NCI-H748 treated with DMSO at 0.1 percent for 48 hours (cell line): ENCODE data around the gene CFHR1.
"Not testable (repeated sequence)": the region's sequence is repeated elsewhere in the genome, so short reads cannot be mapped to it uniquely, and the experiment has no call there.

ENCODE experiments used
- DNase-seq: peaks from one replicate; lab custom pipeline; 2025; lab: John Stamatoyannopoulos, UW

Gene CFHR1

DNA sequence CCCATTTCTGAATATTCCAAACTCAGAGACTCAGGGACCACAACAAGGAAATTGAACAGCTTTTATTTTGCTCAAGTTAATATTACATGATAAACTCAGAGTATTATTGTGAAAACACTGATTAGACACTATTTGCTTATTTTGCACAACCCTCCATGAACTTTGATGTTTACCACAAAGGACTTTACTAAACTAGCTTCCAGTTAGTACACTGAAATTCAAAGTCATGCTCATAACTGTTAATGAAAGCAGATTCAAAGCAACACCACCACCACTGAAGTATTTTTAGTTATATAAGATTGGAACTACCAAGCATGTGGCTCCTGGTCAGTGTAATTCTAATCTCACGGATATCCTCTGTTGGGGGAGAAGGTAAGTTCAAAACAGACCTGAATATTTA, at the start of gene CFHR1:
TSS of gene CFHR1 (plus strand) at position 201 of the 400 bp plus-strand sequence. CDS start at position 315, 114 bp downstream.
- DNase-seq, result not testable (repeated sequence)

DNA sequence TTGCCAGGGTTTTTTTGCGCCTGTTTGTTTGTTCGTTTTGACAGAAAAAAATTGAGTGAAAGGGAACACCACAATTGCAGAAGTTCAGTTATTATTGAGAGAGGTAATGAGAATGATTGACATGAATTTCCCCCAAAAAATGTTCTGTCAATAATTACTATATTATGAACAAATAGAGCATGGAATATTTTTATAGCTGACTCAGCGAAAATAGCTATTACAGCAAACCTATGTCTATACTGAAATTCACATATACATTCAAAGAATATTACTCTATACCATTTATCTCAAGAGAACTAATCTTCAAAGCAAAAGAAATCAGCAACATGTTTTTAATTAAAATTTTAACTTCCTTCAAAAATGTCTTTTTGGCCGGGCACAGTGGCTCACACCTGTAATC, 49.7 kb upstream of the CFHR1 start:
- DNase-seq, result not testable (repeated sequence)

DNA sequence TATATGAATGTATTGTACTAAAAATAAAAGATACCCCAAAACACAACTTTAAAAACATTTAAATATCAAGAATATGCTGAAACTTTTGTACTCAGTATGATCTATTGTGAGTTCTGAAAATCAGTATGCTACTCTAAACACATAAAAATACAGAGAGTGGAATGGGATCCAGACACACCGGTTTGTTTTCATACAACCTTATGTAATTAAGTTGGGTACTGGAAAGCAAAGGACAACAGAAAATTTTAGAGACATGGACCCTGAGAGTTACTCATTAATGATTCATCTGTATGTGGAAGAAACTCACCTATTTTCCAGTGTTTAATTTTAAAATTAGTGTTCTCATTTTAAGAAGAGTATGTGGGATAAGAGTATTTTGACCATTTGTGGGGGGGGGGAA, 45.8 kb upstream of the CFHR1 start:
- DNase-seq, result no peak

DNA sequence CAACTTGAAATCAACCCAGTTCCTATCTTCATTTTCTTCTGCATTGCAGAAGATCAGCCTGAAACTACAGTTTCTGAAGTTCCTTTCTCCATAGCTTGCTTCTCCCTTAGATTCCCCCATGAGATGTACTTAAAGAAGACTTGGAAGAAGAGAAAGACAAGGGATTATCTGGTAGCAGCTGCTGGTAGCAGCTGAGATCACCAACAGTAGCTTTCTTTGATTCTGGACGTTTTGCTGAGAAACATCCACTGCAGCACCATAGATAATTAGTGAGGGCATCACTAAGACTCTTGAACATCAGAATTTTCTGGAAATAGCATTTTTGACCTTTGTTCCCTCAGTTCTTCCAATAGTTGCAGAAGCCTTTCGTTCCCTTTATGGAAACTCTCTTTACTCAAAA, 45.4 kb upstream of the CFHR1 start:
- no peak for DNase-seq

DNA sequence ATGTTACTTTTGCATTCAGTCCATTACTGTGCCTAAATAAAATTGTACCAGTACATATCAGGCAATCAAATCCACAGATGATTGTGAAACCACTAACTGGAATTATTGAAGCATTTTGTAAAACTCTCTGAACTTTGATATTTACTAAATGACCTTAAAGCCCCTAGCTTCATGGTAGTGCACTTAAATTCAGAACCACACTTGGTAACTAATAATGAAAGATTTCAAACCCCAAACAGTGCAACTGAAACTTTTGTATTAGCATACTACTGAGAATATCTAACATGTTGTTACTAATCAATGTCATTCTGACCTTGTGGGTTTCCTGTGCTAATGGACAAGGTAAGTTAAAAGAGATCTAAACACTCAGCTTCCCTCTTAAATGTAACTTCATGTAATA, 44.9 kb upstream of the CFHR1 start, which contains the start of gene CFHR3:
TSS of gene CFHR3 (plus strand) at position 238 of the 400 bp plus-strand sequence. CDS start at position 285, 47 bp downstream.
- no peak for DNase-seq

DNA sequence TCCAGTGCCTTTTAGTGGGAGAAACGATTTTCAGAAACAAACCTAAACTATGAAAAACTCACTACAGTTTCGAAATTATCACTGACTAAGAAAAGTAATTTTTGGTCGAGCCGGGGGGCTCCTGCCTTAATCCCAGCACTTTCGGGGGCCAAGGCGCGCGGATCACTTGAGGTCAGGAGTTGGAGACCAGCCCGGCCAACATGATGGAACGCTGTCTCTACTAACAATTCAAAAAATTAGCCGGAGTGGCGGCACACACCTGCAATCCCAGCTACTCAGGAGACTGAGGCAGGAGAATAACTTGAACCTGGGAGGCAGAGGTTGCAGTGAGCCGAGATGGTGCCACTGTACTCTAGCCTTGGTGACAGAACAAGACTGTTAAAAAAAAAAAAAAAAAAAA, 41.9 kb upstream of the CFHR1 start:
- no peak for DNase-seq

DNA sequence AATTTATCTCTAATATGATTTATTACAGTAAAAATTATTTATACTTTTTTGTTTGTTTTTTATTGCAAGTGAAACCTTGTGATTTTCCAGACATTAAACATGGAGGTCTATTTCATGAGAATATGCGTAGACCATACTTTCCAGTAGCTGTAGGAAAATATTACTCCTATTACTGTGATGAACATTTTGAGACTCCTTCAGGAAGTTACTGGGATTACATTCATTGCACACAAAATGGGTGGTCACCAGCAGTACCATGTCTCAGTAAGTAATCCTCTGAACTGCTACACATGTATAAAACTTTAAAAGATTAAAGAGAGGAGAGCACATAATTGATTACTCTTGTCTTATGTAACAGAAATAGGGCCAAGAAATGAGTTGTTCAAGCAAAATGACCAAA, 40.4 kb upstream of the CFHR1 start:
- DNase-seq, result no peak

DNA sequence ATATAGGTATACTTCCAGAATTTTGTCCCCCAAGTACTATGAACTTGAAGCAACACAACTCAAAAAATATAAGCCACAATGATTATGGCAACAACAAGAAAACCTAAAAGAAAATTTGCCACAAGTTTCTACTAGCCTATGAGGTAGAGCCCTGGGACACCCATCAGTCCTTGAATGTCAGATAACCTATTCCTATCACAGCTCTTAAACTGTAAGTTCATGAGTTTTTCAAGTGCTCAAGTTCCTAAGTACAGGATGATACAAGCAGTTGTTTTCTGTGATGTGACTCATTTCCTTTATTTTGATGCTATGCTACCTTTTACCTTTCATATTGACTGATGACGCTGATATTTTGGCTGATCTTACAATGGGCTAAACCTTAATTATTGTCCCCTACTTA, 28.3 kb upstream of the CFHR1 start:
- not testable (repeated sequence) for DNase-seq

DNA sequence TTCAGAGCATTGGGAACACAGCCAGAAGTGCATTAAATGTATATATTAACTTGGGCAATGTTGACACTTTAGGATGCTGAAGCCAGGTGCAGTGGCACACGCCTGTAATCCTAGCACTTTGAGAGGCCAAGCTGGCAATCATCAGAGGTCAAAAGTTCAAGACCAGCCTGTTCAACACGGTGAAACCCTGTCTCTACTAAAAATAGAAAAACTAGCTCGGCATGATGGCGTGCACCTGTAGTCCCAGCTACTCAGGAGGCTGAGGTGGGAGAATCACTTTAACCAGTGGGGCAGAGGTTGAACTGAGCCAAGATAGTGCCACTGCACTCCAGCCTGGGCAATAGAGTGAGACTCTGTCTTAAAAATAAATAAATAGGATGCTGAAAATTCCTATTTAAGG, 25.4 kb upstream of the CFHR1 start:
- peak; percentile 87 for DNase-seq

DNA sequence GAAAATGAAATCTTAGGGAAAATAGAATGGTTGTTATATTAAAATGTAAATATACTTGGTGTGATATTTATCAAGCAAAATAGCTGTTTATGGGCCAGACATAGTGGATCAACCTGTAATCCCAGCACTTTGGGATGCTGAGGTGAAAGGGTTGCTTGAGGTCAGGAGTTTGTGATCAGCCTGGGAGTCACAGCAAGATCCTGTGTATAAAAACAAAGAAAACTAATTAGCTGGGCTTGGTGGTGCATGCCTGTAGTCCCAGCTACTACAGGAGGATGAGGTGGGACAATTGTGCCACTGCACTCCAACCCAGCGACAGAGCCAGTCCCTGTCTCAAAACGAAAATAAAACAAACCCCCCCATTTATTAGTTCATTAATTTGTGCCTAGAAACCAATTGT, 21.6 kb upstream of the CFHR1 start:
- no peak for DNase-seq

DNA sequence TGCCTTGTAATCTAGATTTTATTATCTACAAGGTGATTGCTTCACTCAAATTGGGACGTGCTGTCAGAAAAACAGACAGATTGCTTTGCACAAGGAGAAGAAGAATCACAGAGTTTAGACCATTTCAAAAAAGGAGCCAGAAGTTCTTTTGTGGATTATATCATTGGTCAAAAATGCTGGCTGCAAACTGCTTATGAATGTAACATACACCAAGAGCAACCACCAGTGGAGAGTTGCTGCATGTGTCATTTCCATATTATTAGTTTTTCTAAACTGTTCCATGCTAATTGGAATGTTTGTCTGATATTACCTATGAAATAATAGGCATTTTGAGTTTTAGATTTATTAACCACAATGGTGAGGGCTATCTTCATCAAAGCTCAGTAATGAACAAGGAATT, 17.6 kb upstream of the CFHR1 start:
- DNase-seq, result not testable (repeated sequence)

DNA sequence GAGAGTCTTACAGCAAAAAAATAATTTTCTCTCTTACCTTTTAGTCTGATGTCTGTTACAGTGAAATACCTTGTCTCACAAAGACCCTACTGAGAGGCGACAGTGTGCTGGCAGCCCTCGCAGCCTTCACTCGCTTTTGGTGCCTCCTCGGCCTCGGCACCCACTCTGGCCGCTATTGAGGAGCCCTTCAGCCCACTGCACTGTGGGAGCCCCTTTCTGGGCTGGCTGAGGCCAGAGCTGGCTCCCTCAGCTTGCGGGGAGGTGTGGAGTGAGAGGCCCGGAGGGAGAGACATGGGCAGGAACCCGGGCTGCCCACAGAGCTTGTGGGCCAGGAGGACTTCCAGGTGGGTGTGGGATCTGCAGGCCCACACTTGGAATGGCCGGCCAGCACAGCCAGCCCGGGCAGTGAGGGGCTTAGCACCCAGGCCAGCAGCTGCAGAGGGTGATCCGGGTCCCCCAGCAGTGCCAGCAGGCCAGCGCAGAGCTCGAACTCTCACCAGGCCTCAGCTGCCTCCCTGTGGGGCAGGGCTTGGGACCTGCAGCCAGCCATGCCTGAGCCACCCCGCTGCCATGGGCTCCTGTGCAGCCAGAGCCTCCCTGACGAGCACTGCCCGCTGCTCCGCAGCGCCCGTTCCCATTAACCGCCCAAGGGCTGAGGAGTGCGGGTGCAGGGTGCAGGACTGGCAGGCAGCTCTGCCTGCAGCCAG, 10.8 kb upstream of the CFHR1 start:
- DNase-seq, result no peak

DNA sequence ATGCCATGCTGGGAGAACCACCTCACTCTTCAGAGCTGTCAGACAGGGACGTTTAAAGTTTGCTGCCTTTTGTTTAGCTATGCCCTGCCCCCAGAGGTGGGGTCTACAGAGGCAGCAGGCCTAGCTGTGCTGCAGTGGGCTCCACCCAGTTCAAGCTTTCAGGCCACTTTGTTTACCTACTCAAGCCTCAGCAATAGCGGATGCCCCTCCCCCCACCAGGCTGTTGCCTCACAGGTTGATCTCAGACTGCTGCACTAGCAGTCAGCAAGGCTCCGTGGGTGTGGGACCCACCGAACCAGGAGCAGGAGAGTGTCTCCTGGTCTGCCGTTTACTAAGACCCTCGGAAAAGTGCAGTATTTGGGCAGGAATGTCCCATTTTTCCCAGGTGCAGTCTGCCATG, 2.1 kb upstream of the CFHR1 start:
- DNase-seq, result peak; percentile 12

DNA sequence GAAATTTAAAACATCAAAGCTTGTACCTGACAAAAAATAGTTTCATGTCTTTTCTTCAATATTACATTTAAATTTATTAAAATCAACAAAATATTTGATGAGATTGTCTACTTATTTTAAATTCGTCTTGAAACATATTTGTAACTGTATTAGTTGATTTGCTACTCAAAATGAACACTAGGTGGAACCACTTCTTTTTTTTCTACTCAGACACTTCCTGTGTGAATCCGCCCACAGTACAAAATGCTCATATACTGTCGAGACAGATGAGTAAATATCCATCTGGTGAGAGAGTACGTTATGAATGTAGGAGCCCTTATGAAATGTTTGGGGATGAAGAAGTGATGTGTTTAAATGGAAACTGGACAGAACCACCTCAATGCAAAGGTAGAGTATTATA, 8.3 kb downstream of the CFHR1 start:
- peak; percentile 55 for DNase-seq

DNA sequence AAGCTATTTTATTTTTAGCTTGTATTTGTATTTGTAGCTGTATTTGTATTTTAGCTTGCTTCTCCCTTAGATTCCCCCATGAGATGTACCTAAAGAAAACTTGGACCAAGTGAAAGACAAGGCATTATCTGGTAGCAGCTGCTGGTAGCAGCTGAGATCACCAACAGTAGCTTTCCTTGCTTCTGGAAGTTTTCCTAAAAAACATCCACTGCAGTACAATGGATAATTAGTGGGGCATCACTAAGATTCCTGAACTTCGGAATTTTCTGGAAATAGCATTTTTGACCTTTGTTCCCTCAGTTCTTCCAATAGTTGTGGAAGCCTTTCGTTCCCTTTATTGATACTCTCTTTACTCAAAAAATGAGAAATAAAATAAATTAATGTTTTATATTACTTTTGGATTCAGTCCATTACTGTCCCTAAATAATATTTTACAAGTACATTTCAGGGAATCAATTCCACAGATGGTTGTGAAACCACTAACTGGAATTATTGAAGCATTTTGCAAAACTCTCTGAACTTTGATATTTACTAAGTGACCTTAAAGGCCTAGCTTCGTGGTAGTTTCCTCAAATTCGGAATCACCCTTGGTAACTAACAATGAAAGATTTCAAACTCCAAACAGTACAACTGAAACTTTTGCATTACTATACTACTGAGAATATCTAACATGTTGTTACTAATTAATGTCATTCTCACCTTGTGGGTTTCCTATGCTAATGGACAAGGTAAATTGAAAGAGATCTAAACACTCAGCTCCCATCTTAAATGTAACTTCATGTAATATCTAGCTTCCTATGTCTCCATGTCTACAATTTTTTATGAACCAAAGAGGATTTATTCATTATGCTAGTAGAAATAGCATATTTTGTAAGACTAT, 30.3 kb downstream of the CFHR1 start:
- DNase-seq, result not testable (repeated sequence)

DNA sequence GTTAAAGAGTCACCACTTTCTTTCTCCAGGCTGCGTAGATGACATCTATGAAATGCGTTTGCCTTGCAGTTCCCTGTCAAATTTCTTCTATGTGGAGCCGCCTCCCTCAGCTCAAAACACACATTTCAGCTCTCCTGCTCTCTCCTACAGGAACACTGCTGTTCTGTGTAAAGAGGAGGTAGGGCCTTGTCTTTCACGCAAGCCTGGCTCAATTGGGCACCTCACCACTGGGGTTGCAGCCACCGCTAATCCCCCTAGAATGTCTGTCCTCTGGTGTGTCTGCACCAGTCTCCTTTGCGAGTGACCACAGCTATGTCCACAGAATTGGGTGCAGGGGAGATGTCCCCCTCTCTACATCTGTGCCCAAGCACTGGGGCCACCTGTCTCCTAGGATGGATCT, 36.5 kb downstream of the CFHR1 start:
- DNase-seq, result no peak

DNA sequence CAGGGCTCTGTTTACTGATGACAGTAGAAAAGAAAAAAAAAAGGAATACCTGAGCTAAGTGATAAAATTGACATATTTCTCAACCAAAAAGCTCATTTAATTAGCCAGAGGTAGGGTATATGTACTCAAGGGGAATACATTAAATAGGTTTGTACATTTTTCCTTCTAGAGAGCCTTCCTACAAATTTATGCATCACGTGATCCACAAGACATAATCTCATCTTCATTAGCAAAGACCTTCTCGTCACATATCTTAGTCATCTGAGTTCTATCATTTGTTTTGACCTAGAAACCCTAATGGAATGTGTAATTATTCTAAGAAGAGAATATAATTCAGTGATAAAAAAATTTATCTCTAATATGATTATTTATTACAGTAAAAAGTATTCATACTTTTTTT, 37.7 kb downstream of the CFHR1 start:
- no peak for DNase-seq

DNA sequence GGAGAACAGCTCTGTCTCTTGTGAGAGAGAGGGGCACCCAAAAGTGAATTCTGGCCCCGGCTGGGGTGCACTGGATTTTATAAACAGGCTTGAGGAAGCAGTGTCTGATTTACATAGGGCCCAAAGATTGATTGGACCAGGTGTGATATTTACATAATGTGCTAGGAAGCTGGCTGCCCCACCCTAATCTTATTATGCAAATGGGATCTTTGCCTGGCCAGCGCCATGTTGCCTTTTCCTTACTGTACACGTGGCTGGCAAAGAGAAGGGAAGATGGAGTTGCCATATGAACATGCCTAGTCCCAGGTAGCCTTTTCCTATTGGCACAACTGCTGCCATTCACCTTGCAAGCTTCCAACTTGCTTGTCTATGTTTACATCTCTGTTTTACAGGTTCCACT, 39.3 kb downstream of the CFHR1 start:
- DNase-seq, result no peak

DNA sequence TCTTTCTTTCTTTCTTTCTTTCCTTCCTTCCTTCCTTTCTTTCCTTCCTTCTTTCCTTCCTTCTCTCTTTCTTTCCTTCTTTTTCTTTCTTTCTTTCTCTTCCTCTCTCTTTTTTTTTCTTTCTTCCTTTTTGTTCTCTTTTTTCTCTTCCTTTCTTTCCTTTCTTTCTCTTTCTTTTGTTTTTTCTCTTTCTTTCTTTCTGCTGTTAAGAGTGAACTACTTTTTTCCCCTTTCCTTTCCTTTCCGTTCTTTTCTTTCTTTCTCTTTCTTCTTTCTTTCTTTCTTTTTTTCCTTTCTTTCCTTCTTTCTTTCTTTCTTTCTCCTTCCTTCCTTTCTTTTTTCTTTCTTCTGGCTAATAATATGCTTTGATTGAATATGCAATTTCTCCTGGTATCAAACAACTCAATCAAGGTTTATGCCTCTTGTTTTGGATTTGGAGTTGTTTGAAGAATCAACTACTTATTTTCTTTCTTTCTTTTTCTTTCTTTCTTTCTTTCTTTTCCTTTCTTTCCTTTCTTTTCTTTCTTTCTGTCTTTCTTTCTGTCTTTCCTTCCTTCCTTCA, 40.9 kb downstream of the CFHR1 start:
- DNase-seq, result no peak

DNA sequence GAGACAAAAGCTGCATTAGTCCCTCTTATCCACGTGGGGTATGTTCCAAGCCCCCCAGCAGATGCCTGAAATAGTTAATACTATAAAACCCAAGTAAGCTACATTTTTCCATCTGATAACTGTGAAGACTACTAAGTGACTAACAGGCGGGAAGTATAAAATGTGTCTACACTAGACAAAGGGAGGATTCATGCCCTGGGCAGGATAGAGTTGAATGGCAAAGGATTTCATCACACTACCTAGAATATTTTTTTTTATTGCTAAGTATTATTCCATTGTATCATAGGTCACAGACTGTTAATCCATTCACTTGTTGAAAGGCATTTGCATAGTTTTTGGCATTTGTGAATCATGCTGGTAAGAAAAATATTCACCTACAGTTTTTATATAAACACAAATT, 41.9 kb downstream of the CFHR1 start:
- no peak for DNase-seq

DNA sequence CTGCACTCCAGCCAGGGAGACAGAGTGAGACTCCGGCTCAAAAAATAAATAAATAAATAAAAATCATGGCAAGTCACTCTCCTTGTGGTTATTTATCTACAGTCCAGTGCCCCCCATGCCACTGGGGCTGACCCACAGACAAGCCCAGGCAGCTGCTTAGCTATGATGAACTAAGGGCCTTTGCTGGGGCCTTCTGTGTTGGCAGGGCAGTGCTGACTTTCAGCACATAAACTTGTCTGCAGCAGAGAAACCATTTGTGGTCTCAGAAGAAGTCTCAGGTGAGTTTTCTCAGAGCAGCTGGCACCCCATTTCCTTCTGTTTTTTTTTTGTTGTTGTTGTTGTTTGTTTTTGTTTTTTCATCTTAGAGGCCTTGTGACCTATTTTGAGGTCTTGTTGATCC, 47.4 kb downstream of the CFHR1 start:
- no peak for DNase-seq

DNA sequence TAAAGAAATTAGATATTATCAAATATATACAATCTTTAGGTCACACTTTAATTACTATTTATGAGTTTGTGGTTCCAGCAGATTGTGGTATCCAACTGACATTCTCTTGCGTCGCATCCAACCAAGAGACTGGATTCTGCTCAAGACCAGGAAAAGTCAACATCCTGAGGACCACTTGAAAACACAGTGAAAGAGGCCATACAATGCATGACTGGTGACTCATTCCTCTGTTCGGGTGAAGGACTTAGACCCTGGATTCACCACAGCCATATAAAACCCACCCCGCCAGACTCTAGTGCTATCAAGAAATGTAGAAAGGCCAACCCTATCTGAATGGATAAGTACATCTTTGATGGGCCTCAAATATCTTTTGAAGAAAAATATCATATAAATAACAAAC, 53.9 kb downstream of the CFHR1 start:
- no peak for DNase-seq

DNA sequence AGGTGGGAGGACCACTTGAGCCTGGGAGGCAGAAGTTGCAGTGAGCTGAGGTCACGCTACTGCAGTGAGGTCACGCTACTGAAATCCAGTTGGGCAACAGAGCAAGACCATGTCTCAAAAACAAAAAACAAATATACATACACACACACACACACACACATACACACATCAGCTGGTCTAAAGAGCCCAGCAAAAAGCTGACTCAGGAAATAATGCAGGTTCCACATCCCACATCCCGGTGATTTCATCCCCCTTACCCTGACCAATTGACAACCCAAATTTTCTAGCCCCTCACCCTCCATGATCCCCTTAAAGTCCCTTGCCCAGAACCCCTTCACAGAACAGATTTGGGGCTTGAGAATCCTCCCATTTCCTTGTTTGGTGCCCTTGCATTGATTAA, 56.4 kb downstream of the CFHR1 start:
- no peak for DNase-seq
